Astrocyte (in vitro differentiated cells and primary cell): ENCODE data around the gene MNT. TPM values are rescaled to one million over a fixed set of nuclear protein-coding genes. Genes with fewer than 3 reads are reported as not detected.

Source experiments
- DNase-seq: peaks from one replicate; pipeline ENCODE4 v3.0.0-alpha.2; 2010; ENCODE audit warnings: low read depth
- FAIRE-seq: peaks from 2 replicates; lab custom pipeline; 2011; peaks lifted over from hg19 to GRCh38; lab: Jason Lieb, UNC
- H2AFZ ChIP-seq: 2 replicates; pipeline ENCODE4 v1.6.0; 2012; ENCODE audit warnings: low read depth, low read length, inconsistent platforms
- H3K27ac ChIP-seq: 2 replicates; pipeline ENCODE4 v1.5.1; 2011; ENCODE audit warnings: low read depth, low read length, inconsistent platforms
- H3K27me3 ChIP-seq: 2 replicates; pipeline ENCODE4 v1.6.0; 2011; ENCODE audit warnings: low read length, inconsistent platforms; ENCODE audit not compliant: insufficient read depth
- H3K36me3 ChIP-seq: 2 replicates; pipeline ENCODE4 v1.5.1; 2011; ENCODE audit warnings: low read length, inconsistent platforms; ENCODE audit not compliant: insufficient read depth
- H3K4me1 ChIP-seq: 2 replicates; pipeline ENCODE4 v1.5.1; 2011; ENCODE audit warnings: low read length, inconsistent platforms; ENCODE audit not compliant: insufficient read depth
- H3K4me2 ChIP-seq: 2 replicates; pipeline ENCODE4 v1.6.0; 2012; ENCODE audit warnings: low read length, inconsistent platforms
- H3K4me3 ChIP-seq: 2 replicates; pipeline ENCODE4 v1.5.1; 2011; ENCODE audit warnings: low read depth, mild to moderate bottlenecking, low read length, inconsistent platforms; ENCODE audit not compliant: insufficient read depth
- H3K79me2 ChIP-seq: 2 replicates; pipeline ENCODE4 v1.6.0; 2012; ENCODE audit warnings: mild to moderate bottlenecking, low read length, inconsistent platforms; ENCODE audit not compliant: insufficient read depth
- H3K9ac ChIP-seq: 2 replicates; pipeline ENCODE4 v1.6.0; 2012; ENCODE audit warnings: mild to moderate bottlenecking, low read length, inconsistent platforms
- H3K9me3 ChIP-seq: 2 replicates; pipeline ENCODE4 v1.5.1; 2012; ENCODE audit warnings: low read depth, mild to moderate bottlenecking, low read length, inconsistent platforms; ENCODE audit not compliant: insufficient read depth
- H4K20me1 ChIP-seq: 2 replicates; pipeline ENCODE4 v1.6.0; 2012; ENCODE audit warnings: low read length, inconsistent platforms; ENCODE audit not compliant: insufficient read depth
- H3K27ac Mint-ChIP-seq: one replicate; pipeline ENCODE4 v1.8.0; 2021; ENCODE audit warnings: mild to moderate bottlenecking, mixed read lengths; ENCODE audit not compliant: unreplicated experiment
- H3K27me3 Mint-ChIP-seq: one replicate; pipeline ENCODE4 v1.8.0; 2021; ENCODE audit warnings: low read depth, mixed read lengths; ENCODE audit not compliant: unreplicated experiment
- H3K36me3 Mint-ChIP-seq: one replicate; pipeline ENCODE4 v1.8.0; 2021; ENCODE audit warnings: low read depth, mixed read lengths; ENCODE audit not compliant: unreplicated experiment
- H3K4me1 Mint-ChIP-seq: one replicate; pipeline ENCODE4 v1.8.0; 2021; ENCODE audit warnings: low read depth, mixed read lengths; ENCODE audit not compliant: unreplicated experiment
- H3K4me3 Mint-ChIP-seq: one replicate; pipeline ENCODE4 v1.8.0; 2021; ENCODE audit warnings: mild to moderate bottlenecking, moderate library complexity, mixed read lengths; ENCODE audit not compliant: unreplicated experiment
- H3K9me3 Mint-ChIP-seq: one replicate; pipeline ENCODE4 v1.8.0; 2021; ENCODE audit warnings: mild to moderate bottlenecking, mixed read lengths; ENCODE audit not compliant: unreplicated experiment
- CTCF ChIP-seq: IDR thresholded peaks from 2 replicates; pipeline ENCODE4 v1.5.1; 2011; ENCODE audit warnings: low read depth, mild to moderate bottlenecking, inconsistent platforms, low read length, moderate library complexity; ENCODE audit not compliant: insufficient read depth
- EZH2 ChIP-seq: IDR thresholded peaks from 2 replicates; pipeline ENCODE4 v1.6.1; 2012; ENCODE audit warnings: mild to moderate bottlenecking, low read length, inconsistent platforms; ENCODE audit not compliant: insufficient read depth
- total RNA-seq: library from RNA; stranded (reverse); gene quantifications from 2 replicates; pipeline ENCODE4 v1.2.1, GENCODE V29; 2021

Gene MNT
- total RNA-seq, 1 donor from 2014 or later, result 29.1 TPM

DNA sequence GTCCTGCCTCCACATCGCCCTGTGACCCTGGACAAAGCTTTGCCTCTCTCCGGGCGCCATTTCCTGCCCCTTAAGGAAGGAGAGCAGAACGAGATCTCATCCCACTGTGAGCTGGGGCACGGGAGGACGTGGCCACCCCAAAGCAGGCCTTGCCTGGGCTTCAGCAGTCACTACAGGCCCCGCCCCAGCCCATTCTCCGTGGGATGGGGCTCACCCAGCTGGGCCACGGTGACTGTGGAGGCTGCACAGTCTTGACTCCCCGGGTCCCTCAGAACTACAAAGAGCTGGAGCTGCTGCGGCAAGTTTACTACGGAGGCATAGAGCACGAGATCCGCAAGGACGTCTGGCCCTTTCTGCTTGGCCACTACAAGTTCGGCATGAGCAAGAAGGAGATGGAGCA is 28.2 kb downstream of the MNT start:
- Histone ChIP-seq H3K4me2 (no peak overlapping the region), H3K9me3 (no peaks in the 10 kb centered on the region), H2AFZ (no peak overlapping the region), H3K4me3 (no peak overlapping the region), H3K36me3 (peaks cover 5% of the 10 kb centered on the region), H3K27me3 (no peaks in the 10 kb centered on the region), H3K79me2 (no peaks in the 10 kb centered on the region), H4K20me1 (peaks cover 12% of the 10 kb centered on the region), H3K9ac (no peak overlapping the region), H3K27ac (no peak overlapping the region), H3K4me1 (no peaks in the 10 kb centered on the region)
- FAIRE-seq, result no peak
- Mint-ChIP-seq H3K36me3 (peaks cover 11% of the 10 kb centered on the region), H3K27ac (no peak overlapping the region), H3K4me1 (peaks cover 2% of the 10 kb centered on the region), H3K9me3 (no peaks in the 10 kb centered on the region), H3K4me3 (no peak overlapping the region), H3K27me3 (no peaks in the 10 kb centered on the region)
- no peak for DNase-seq
- TF ChIP-seq EZH2 (no peak), CTCF (no peak)

DNA sequence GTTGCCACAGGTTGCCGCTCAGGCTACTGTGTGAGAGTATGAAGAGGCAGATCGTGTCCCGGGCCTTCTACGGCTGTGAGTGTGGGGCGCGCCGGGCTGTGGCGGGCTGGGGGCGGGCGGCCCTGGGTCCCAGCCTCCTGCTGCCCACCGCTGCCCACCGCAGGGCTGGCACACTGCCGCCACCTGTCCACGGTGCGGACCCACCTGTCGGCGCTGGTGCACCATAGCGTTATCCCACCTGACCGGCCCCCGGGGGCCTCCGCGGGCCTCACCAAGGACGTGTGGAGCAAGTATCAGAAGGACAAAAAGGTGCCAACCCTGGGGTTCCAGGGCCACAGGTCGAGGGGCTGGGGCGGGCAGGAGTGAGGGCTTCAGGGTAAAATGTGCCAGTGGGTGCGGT is 28.7 kb downstream of the MNT start:
- Histone ChIP-seq H3K27me3 (no peaks in the 10 kb centered on the region), H3K4me3 (no peak overlapping the region), H2AFZ (no peak overlapping the region), H3K4me1 (no peaks in the 10 kb centered on the region), H3K9me3 (no peaks in the 10 kb centered on the region), H3K79me2 (no peaks in the 10 kb centered on the region), H3K27ac (no peak overlapping the region), H3K4me2 (no peak overlapping the region), H3K36me3 (peaks cover 5% of the 10 kb centered on the region), H4K20me1 (peaks cover 15% of the 10 kb centered on the region), H3K9ac (no peak overlapping the region)
- no peak for DNase-seq
- Mint-ChIP-seq H3K36me3 (peaks cover 10% of the 10 kb centered on the region), H3K4me1 (peaks cover 2% of the 10 kb centered on the region), H3K9me3 (no peaks in the 10 kb centered on the region), H3K27ac (no peak overlapping the region), H3K27me3 (no peaks in the 10 kb centered on the region), H3K4me3 (no peak overlapping the region)
- TF ChIP-seq EZH2, result no peak
- TF ChIP-seq CTCF, result no peak
- no peak for FAIRE-seq

GRCh38 chr17:2371183-2372130 is 29.4 kb downstream of the MNT start:
- H3K9me3 Mint-ChIP-seq, result no peaks in the 10 kb centered on the region
- peaks cover 16% of the 10 kb centered on the region for H3K36me3 Mint-ChIP-seq
- H3K9me3 ChIP-seq, result no peaks in the 10 kb centered on the region
- no peak overlapping the region for H3K27ac Mint-ChIP-seq
- no peak for TF ChIP-seq EZH2
- H3K27me3 Mint-ChIP-seq, result no peaks in the 10 kb centered on the region
- H3K79me2 ChIP-seq, result no peaks in the 10 kb centered on the region
- H3K4me3 Mint-ChIP-seq, result no peak overlapping the region
- H3K4me1 ChIP-seq, result no peaks in the 10 kb centered on the region
- H3K9ac ChIP-seq, result no peak overlapping the region
- H3K27me3 ChIP-seq, result no peaks in the 10 kb centered on the region
- H3K4me2 ChIP-seq, result no peak overlapping the region
- H3K36me3 ChIP-seq, result peaks cover 2% of the 10 kb centered on the region
- no peak overlapping the region for H3K4me3 ChIP-seq
- peaks cover 21% of the 10 kb centered on the region for H4K20me1 ChIP-seq
- peaks cover 2% of the 10 kb centered on the region for H3K4me1 Mint-ChIP-seq
- H3K27ac ChIP-seq, result no peak overlapping the region
- H2AFZ ChIP-seq, result no peak overlapping the region
- DNase-seq, result no peak
- no peak for FAIRE-seq
